SK-N-SH (cell line): ENCODE measurements around the gene ATP2A3. TPM values are rescaled to one million over a fixed set of nuclear protein-coding genes. Genes with fewer than 3 reads are reported as not detected.

Experiments
- CTCF ChIA-PET: fragments of 300-600, 350-600 bp; formaldehyde crosslinking; extraction: SDS; loops from one replicate; lab custom pipeline; 2021; lab: Yijun Ruan, JAX
- POLR2A ChIA-PET: fragments of 350-600 bp; sonication (Branson Sonifier 250); formaldehyde crosslinking; extraction: SDS; loops from one replicate; lab custom pipeline; 2020; ENCODE audit warnings: antibody characterized with exemption, inconsistent platforms; lab: Yijun Ruan, JAX
- DNase-seq: peaks from one replicate; pipeline ENCODE4 v3.0.0; 2012
- H2AFZ ChIP-seq: fragments of 200-600 bp; sonication (generic); 2 replicates; pipeline ENCODE4 v1.8.1; 2016; ENCODE audit warnings: antibody characterized with exemption, mild to moderate bottlenecking, low read depth
- H3F3A ChIP-seq: fragments of 200-600 bp; sonication (generic); replicated peaks from 2 replicates; pipeline ENCODE3; 2016; ENCODE audit warnings: antibody characterized with exemption, mild to moderate bottlenecking; ENCODE audit not compliant: insufficient read depth
- H3K27ac ChIP-seq, 2 experiments: fragments of 200-500 bp in 1 of 2; fragments of 200-600 bp in 1 of 2; sonication (Bioruptor generic) in 1 of 2; sonication (generic), shearing (Covaris generic) in 1 of 2; 2 replicates each; pipeline versions ENCODE4 v1.5.1 to v1.6.1; 2014 to 2016; ENCODE audit warnings: low read depth in 2 of 2, inconsistent platforms in 1 of 2, low read length in 1 of 2, mild to moderate bottlenecking in 1 of 2, mixed read lengths in 1 of 2
- H3K27me3 ChIP-seq: fragments of 200-600 bp; sonication (generic), shearing (Covaris generic); 2 replicates; pipeline ENCODE4 v1.6.1; 2016; ENCODE audit warnings: mixed run types; ENCODE audit not compliant: insufficient read depth
- H3K36me3 ChIP-seq, 2 experiments: fragments of 200-500 bp in 1 of 2; fragments of 200-600 bp in 1 of 2; sonication (Bioruptor generic) in 1 of 2; sonication (generic) in 1 of 2; replicated peaks in 1 of 2; 2 replicates each; pipeline versions ENCODE3 to v1.5.1; 2014 to 2016; ENCODE audit warnings: low read length in 1 of 2, mild to moderate bottlenecking in 1 of 2; ENCODE audit not compliant: insufficient read depth in 2 of 2, control insufficient read depth in 1 of 2
- H3K4me1 ChIP-seq, 2 experiments: fragments of 200-500 bp in 1 of 2; fragments of 200-600 bp in 1 of 2; sonication (Bioruptor generic) in 1 of 2; sonication (generic), shearing (Covaris generic) in 1 of 2; 2 replicates each; pipeline versions ENCODE4 v1.5.1 to v1.6.1; 2014 to 2016; ENCODE audit warnings: low read depth in 1 of 2, low read length in 1 of 2, mixed run types in 1 of 2; ENCODE audit not compliant: insufficient read depth in 2 of 2, control insufficient read depth in 1 of 2
- H3K4me2 ChIP-seq: fragments of 200-600 bp; sonication (generic), shearing (Covaris generic); 2 replicates; pipeline ENCODE4 v1.6.1; 2017; ENCODE audit warnings: mixed run types
- H3K4me3 ChIP-seq, 2 experiments: fragments of 200-500 bp in 1 of 2; fragments of 200-600 bp in 1 of 2; sonication (Bioruptor generic) in 1 of 2; sonication (generic), shearing (Covaris generic) in 1 of 2; 2 replicates each; pipeline versions ENCODE4 v1.5.1 to v1.8.1; 2014 to 2016; ENCODE audit warnings: low read depth in 2 of 2, inconsistent platforms in 1 of 2, low read length in 1 of 2, mild to moderate bottlenecking in 1 of 2, mixed read lengths in 1 of 2, moderate library complexity in 1 of 2
- H3K79me2 ChIP-seq: fragments of 200-600 bp; sonication (generic); 2 replicates; pipeline ENCODE4 v1.8.1; 2017; ENCODE audit warnings: mild to moderate bottlenecking; ENCODE audit not compliant: insufficient read depth
- H3K9ac ChIP-seq: fragments of 200-600 bp; sonication (generic); 2 replicates; pipeline ENCODE4 v1.6.1; 2017; ENCODE audit warnings: mixed run types
- H3K9me2 ChIP-seq: fragments of 200-600 bp; sonication (generic); 2 replicates; pipeline ENCODE4 v1.6.1; 2017; ENCODE audit warnings: mixed run types
- H3K9me3 ChIP-seq: fragments of 200-600 bp; sonication (generic); 2 replicates; pipeline ENCODE4 v1.6.1; 2017; ENCODE audit warnings: mixed run types, mild to moderate bottlenecking, moderate library complexity
- H4K20me1 ChIP-seq: fragments of 200-600 bp; sonication (generic); 2 replicates; pipeline ENCODE4 v1.6.1; 2017; ENCODE audit warnings: mild to moderate bottlenecking, mixed run types; ENCODE audit not compliant: insufficient read depth
- CTCF ChIP-seq: fragments of 200-600 bp; sonication (generic); IDR thresholded peaks from 2 replicates; pipeline ENCODE4 v1.6.1; 2017; ENCODE audit warnings: antibody characterized with exemption, mild to moderate bottlenecking, moderate library complexity
- GATA2 ChIP-seq: sonication (generic); formaldehyde crosslinking; IDR thresholded peaks from 2 replicates; pipeline ENCODE4 v1.5.0; 2020; ENCODE audit warnings: mild to moderate bottlenecking, missing genetic modification reagents
- MAX ChIP-seq: IDR thresholded peaks from 2 replicates; pipeline ENCODE4 v1.4.0; 2012; ENCODE audit warnings: low read depth
- MEF2A ChIP-seq: IDR thresholded peaks from 2 replicates; pipeline ENCODE4 v1.4.0; 2012; ENCODE audit warnings: low read depth, borderline replicate concordance
- NFIC ChIP-seq: IDR thresholded peaks from 2 replicates; pipeline ENCODE4 v1.4.0; 2012; ENCODE audit warnings: borderline replicate concordance
- RAD21 ChIP-seq: IDR thresholded peaks from 2 replicates; pipeline ENCODE4 v1.6.1; 2012; ENCODE audit warnings: mild to moderate bottlenecking, low read length
- REST ChIP-seq: IDR thresholded peaks from 2 replicates; pipeline ENCODE4 v1.6.1; 2012; ENCODE audit warnings: mild to moderate bottlenecking, low read depth, low read length, moderate library complexity
- TCF12 ChIP-seq: IDR thresholded peaks from 2 replicates; pipeline ENCODE4 v1.4.0; 2012
- USF2 ChIP-seq: fragments of 150-350 bp; IDR thresholded peaks from 2 replicates; pipeline ENCODE4 v1.6.1; 2017; ENCODE audit warnings: antibody characterized with exemption, low read length, low read depth, borderline replicate concordance
- whole genome bisulfite sequencing: methylation state at CpG from one replicate; pipeline ENCODE4 v1.1.6; 2017; ENCODE audit warnings: low lambda C conversion rate; 5-methylcytosine and 5-hydroxymethylcytosine counted together
- polyA plus RNA-seq, 3 experiments: library from polyadenylated mRNA; depleted of rRNA; stranded (reverse); fragments of >200 nt; gene quantifications; 2 replicates each; pipeline ENCODE4 v1.2.3, GENCODE V29; 2012

Gene ATP2A3
- polyA plus RNA-seq, 1 of the 3 experiments (the other 2 are of a cell fraction), result 2.1 TPM

GRCh38 chr17:3896968-3897235 is 67.3 kb downstream of the ATP2A3 start (continued):
- TF ChIP-seq REST (no peak), NFIC (no peak), USF2 (no peak), GATA2 (no peak)

GRCh38 chr17:3896108-3896967 is 67.9 kb downstream of the ATP2A3 start:
- WGBS, result 83% methylated on average over 11 of the region's 15 CpGs
- no peaks in the 10 kb centered on the region for H3K27me3 ChIP-seq
- no peaks in the 10 kb centered on the region for H4K20me1 ChIP-seq
- no peaks in the 10 kb centered on the region for H3K9me3 ChIP-seq
- POLR2A ChIA-PET, result no interaction called here
- H3F3A ChIP-seq, result peaks cover 9% of the 10 kb centered on the region
- H2AFZ ChIP-seq, result no peak overlapping the region
- CTCF ChIA-PET, result interaction anchor here (1.4 to 3.1 kb wide), 4 partner anchors 11 to 158 kb away, joined by 3 to 20 read pairs (median 6); partner anchors contain the start of gene NCBP3
- no peaks in the 10 kb centered on the region for H3K9me2 ChIP-seq
- DNase-seq, result no peak
- H3K79me2 ChIP-seq, result no peaks in the 10 kb centered on the region
- no peak overlapping the region for H3K27ac ChIP-seq
- H3K4me2 ChIP-seq, result no peak overlapping the region
- H3K9ac ChIP-seq, result no peak overlapping the region
- peaks cover 0 to 17% of the 10 kb centered on the region in 2 experiments; a peak in 1 of 4 replicates for H3K4me1 ChIP-seq
- H3K36me3 ChIP-seq, result no peaks in the 10 kb centered on the region
- H3K4me3 ChIP-seq, result no peak overlapping the region
- no peak for TF ChIP-seq MEF2A
- TF ChIP-seq USF2, result no peak
- TF ChIP-seq RAD21, result no peak
- no peak for TF ChIP-seq CTCF
- no peak for TF ChIP-seq MAX
- TF ChIP-seq TCF12, result no peak
